GM19324 (cell line): ENCODE measurements around the gene PRDM16.

Experiments
- ATAC-seq: cut with Tn5 transposase; IDR thresholded peaks from one replicate; pipeline ENCODE4 v1.9.1; 2021; ENCODE audit warnings: mild to moderate bottlenecking, moderate library complexity; ENCODE audit not compliant: unreplicated experiment, low FRiP score

Gene PRDM16

GRCh38 chr1:3097231-3097630, 28.2 kb downstream of the PRDM16 start:
- no peak for ATAC-seq

- no peak for ATAC-seq
These were observed 28.9 kb downstream of the PRDM16 start for GRCh38 chr1:3097861-3098260.

- no peak for ATAC-seq
These were observed 30.9 kb downstream of the PRDM16 start for GRCh38 chr1:3099861-3100260.

GRCh38 chr1:3101124-3101939, 32.3 kb downstream of the PRDM16 start:
- ATAC-seq, result no peak

- no peak for ATAC-seq
These were observed 33.6 kb downstream of the PRDM16 start for GRCh38 chr1:3102641-3103040.

- ATAC-seq, result no peak
These were observed 35.1 kb downstream of the PRDM16 start for GRCh38 chr1:3103967-3104677.

GRCh38 chr1:3105167-3105863, 36.3 kb downstream of the PRDM16 start:
- ATAC-seq, result no peak

GRCh38 chr1:3106216-3106615, 37.2 kb downstream of the PRDM16 start:
- no peak for ATAC-seq

GRCh38 chr1:3107201-3107600, 38.2 kb downstream of the PRDM16 start:
- no peak for ATAC-seq

- ATAC-seq, result no peak
These were observed 40.4 kb downstream of the PRDM16 start for GRCh38 chr1:3109355-3109754.

GRCh38 chr1:3111348-3112021, 42.5 kb downstream of the PRDM16 start:
- no peak for ATAC-seq

GRCh38 chr1:3112526-3112925, 43.5 kb downstream of the PRDM16 start:
- ATAC-seq, result no peak

- ATAC-seq, result no peak
These were observed 44.2 kb downstream of the PRDM16 start for GRCh38 chr1:3113047-3113740.

- no peak for ATAC-seq
These were observed 44.7 kb downstream of the PRDM16 start for GRCh38 chr1:3113741-3114056.

- ATAC-seq, result no peak
These were observed 45.2 kb downstream of the PRDM16 start for GRCh38 chr1:3114131-3114744.

GRCh38 chr1:3114846-3115245, 45.8 kb downstream of the PRDM16 start:
- no peak for ATAC-seq

- ATAC-seq, result no peak
These were observed 46.5 kb downstream of the PRDM16 start for GRCh38 chr1:3115275-3116149.

- ATAC-seq, result no peak
These were observed 47.1 kb downstream of the PRDM16 start for GRCh38 chr1:3116150-3116510.

GRCh38 chr1:3116560-3116959, 47.6 kb downstream of the PRDM16 start:
- no peak for ATAC-seq
